Activated CD8-positive, alpha-beta memory T cell treated with anti-CD3 and anti-CD28 coated beads for 1 hour (primary cell): ENCODE measurements around the gene COQ3.

Experiments used
- DNase-seq, 2 donors: peaks; one replicate each; pipeline ENCODE4 v3.0.0-alpha.2; 2020; ENCODE audit warnings: low read depth in 1 of 2; ENCODE audit errors: extremely low read depth in 1 of 2

The COQ3 gene

DNA sequence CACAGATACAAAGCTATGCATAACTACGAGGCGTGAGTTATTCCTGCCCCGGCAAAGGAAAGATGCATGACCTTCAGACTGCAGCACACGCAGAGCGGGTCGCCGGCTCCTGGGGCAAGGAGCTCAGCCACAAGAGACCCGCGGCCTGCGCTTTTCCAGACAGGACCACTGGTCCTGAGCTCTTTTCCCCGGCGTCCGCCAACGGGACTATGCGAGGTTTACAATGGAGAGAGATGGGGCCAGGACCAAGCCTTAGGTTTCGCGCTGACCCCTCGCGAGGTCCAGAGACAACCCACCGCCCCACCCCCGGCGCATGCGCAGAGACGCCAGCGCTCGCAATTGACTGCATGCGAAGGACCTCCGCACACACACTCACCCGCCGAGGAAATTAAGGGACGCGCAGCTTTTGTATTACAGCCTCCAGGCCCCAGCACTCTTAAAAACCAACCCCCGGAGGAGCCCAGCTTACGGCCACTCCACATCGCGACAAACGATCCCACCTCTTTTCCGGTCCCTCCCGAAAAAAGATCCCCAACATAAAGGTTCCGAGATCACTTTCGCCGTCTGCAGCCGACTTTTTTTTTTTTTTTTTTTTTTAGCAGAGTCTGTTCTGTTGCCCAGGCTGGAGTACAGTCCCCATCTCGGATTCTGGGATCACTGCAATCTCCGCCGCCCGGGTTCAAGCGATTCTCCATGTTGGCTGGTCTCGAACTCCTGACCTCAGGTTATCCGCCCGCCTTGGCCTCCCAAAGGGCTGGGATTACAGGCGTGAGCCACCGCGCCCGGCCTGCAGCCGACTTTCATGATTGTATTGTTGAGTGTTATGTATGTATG lies at the start of gene COQ3:
COQ3 (minus strand) TSS at position 498 of the 834 bp plus-strand sequence; CDS start at position 482, 16 bp downstream.
- peak; percentile 4 to 52 for DNase-seq

DNA sequence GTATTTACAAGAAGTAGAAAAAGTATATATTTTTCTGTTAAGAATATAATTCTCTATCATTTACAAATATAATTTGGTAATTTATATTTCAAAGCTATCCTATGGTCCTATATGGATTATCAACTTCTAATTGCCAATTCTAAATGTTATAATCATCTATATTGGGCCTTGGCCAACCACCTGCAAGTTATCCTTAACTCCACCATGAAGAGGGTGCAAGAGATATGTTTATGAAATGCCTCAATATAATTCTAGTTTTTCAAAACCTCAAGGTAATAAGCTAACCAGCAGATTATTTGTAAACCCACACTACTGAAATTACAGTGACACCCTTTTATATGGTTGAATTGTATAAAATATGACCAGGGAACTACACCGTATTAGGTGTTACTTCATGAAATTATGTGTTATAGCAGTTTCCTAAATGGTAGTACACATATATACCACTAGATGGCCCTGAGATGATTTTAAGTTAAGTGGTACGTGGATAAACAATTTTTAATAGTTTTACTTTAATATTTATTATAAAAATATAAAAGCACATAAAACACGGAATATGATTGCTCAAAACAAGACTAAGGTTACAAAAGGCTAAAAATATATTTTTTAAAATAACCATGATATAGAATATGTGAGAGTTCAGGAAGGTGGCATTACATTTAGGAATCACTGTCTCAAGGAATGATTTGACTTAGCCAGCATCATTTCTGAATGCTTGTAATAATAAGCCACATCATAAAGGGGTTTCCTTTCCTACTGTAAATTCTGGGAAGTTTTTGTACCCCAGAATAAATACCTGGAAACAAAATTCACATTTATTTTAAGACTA lies 40.9 kb upstream of the COQ3 start:
- DNase-seq: no peak

- DNase-seq: no peak
Observed at GRCh38 chr6:99432877-99433276, 38.9 kb upstream of the COQ3 start.

DNA sequence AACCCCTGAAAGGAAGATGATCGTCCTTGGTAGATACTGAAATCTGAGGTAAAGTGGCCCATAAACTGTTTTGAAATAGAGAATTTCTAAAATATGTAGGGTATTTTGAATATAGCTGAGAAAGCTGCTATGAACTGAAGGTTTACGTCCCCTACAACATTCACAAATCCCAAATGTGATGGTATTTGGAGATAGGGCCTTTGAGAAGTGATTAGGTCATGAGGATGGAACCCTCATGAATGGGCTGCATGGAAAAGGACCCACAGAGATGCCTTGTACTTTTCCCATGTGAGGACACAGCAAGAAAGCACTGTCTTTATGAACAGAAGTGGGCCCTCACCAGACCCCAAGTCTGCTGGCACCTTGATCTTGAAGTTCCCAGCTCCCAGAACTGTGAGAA lies 37.9 kb upstream of the COQ3 start:
- no peak for DNase-seq

- DNase-seq: no peak
Observed at GRCh38 chr6:99427988-99428387, 34.0 kb upstream of the COQ3 start.

DNA sequence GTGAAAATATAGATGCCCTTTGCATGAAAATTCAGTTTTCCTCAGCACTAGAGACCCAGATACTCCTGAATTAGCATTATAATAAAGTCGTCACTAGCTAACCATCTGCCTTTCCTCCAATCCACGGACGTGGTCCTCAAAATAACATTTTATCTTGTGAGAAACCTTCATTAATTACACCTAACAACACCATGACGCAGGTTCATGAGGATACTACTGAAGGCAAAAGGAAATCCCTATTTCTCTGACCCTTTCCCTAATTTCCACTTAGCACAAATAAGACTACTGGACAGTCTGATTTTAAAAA lies 32.4 kb upstream of the COQ3 start:
- DNase-seq: no peak

- peak in 1 of 2 donors; percentile 27 for DNase-seq
Observed at GRCh38 chr6:99425647-99426450, 31.9 kb upstream of the COQ3 start.

- DNase-seq: peak; percentile 67 to 69
Observed at GRCh38 chr6:99424761-99425646, 31.0 kb upstream of the COQ3 start, which contains the start of gene PNISR. Gene PNISR, minus strand, starts transcription at chr6:99425308. Its CDS starts 10,649 bp downstream, at chr6:99414659.

GRCh38 chr6:99424022-99424421 lies 30.0 kb upstream of the COQ3 start:
- no peak for DNase-seq

DNA sequence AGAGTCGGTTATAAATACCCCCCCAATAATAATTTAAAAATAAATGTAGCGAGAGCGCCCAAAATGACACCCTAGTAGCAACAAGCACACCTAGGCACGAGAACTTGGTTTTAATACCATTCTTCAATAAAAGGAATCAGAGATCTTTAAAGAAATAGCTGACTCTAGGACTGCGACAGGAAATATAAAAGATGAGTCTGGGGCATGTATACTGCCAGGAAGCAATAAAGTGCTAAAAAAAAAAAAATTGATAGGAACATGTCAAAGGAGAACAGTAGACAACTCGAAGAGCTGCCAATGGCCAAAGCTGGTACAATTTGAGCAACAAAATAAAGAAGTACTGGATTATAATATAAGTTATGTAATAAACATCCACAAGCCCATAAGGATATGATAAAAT lies 28.9 kb upstream of the COQ3 start:
- no peak for DNase-seq

- no peak for DNase-seq
Observed at GRCh38 chr6:99416892-99417767, 23.1 kb upstream of the COQ3 start.

- no peak for DNase-seq
Observed at GRCh38 chr6:99416226-99416625, 22.2 kb upstream of the COQ3 start.

- DNase-seq: no peak
Observed at GRCh38 chr6:99415446-99415845, 21.5 kb upstream of the COQ3 start.

- no peak for DNase-seq
Observed at GRCh38 chr6:99412065-99412464, 18.1 kb upstream of the COQ3 start.

- DNase-seq: no peak
Observed at GRCh38 chr6:99409672-99410071, 15.7 kb upstream of the COQ3 start.

- no peak for DNase-seq
Observed at GRCh38 chr6:99407076-99407475, 13.1 kb upstream of the COQ3 start.

DNA sequence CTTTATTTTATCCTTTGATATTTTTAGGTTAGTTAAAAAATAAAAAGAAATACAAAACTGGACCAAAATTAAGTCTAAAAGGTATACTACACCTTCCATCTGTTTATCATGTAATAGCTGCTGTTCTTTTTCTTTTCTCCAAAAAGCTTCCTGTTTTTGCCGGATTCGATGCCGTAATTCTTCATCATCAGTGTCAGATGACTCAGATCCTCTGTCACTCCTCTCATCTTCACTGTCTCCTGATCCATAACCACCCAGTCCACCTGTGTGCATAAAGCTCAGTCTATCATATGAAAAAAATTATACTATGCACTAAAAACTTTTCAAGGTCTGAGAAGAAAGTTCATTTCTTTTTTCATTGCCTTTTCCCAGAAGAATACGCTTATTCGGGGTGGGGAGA lies 8.5 kb upstream of the COQ3 start:
- DNase-seq: no peak

DNA sequence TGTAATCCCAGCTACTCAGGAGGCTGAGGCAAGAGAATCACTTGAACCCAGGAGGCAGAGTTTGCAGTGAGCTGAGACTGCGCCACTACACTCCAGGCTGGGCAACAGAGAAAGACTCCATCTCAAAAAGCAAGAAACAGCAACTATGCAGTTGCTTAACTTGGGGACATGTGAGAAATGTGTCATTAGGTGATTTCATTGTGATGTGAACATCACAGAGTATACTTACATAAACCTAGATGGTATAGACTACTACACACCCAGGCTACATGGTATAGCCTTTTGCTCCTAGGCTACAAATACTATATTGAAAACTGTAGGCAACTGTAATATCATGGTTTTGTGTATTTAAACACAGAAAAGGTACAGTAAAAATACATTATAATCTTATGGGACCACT lies 3.3 kb upstream of the COQ3 start:
- no peak for DNase-seq

- no peak for DNase-seq
Observed at GRCh38 chr6:99393366-99393697, 663 bp downstream of the COQ3 start.
